HG02642 (cell line): ENCODE results near the gene TIMM22.
"Not testable (repeated sequence)": the region's sequence is repeated elsewhere in the genome, so short reads cannot be mapped to it uniquely, and the experiment has no call there.

Experiments
- ATAC-seq: cut with Tn5 transposase; IDR thresholded peaks from one replicate; pipeline ENCODE4 v1.9.1; 2021; ENCODE audit warnings: mild to moderate bottlenecking; ENCODE audit not compliant: unreplicated experiment, poor library complexity

TIMM22 gene

GRCh38 chr17:996554-997344, at the start of gene TIMM22:
TSS of gene TIMM22 (plus strand) at chr17:997129. CDS start at chr17:997143, 14 bp downstream.
- peak; percentile 89 for ATAC-seq

DNA sequence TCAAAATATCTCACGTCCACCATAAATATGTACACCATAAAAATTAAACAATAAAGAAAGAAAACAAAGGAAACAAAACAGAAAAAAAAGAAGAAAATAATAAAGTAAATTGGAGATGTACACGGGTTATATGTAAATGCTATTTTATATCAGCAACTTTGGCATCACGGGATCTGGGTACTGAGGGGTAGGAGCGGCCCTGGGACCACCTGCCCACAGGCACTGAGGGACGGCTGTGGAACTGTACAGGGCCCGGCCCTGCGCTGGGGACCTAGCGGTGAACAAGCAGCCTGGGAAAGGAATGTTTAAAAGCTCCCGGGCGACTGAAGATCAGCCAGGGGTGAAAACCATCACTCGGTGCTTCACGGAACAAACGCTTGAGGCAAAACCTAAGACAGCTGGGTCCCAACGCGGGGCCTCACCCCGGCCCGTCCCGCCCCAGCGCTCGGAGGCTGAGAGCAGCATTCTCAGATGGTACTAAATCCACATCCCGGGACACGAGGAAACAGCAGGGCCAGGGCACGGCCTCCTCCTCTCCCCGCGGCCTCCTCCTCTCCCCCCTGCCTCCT, 48.6 kb upstream of the TIMM22 start:
- ATAC-seq = no peak

- ATAC-seq = no peak
Observed at GRCh38 chr17:949623-950303, 47.2 kb upstream of the TIMM22 start.

DNA sequence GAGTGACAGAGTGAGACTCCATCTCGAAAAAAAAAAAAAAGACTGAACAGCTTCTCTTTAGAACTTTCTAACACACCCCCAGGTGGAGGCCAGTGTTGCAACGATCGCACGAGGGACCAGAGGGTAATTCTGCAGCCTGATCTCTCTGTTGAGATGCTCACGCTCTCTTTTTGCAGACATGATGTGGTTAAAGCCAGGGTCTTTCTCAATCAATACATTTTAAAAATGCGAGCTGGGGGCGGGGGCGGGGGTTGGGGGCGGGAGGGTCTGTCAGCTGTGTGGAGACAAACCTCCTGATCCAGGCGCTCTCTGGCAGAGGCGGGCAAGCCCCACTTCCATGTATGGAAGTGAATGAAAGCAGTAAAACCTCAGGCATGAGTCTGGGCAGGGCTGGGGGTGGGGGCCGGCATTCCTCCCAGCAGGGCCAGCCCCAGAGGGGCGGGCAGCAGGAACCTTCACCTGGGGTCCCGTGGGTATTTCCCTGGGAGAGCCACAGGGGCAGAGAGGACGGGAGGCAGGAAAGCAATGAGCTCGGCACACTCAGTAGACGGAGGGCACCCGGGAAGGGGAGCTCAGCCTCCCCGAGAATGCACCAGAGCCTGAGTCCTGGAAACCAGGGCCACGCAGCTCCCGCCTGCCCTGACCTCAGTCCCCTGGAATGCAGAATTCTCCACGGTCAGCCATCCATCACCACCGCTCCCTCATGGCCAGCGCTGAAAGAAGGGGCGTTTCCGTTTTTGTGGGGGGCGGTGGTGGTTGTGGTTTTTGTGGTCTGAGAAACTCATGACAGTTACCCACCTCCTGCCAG, 45.4 kb upstream of the TIMM22 start:
- no peak for ATAC-seq

- not testable (repeated sequence) for ATAC-seq
Observed at GRCh38 chr17:952592-952991, 44.3 kb upstream of the TIMM22 start.

- no peak for ATAC-seq
Observed at GRCh38 chr17:953767-954166, 43.2 kb upstream of the TIMM22 start.

- no peak for ATAC-seq
Observed at GRCh38 chr17:954431-955164, 42.3 kb upstream of the TIMM22 start.

- ATAC-seq = no peak
Observed at GRCh38 chr17:956905-957304, 40.0 kb upstream of the TIMM22 start.

DNA sequence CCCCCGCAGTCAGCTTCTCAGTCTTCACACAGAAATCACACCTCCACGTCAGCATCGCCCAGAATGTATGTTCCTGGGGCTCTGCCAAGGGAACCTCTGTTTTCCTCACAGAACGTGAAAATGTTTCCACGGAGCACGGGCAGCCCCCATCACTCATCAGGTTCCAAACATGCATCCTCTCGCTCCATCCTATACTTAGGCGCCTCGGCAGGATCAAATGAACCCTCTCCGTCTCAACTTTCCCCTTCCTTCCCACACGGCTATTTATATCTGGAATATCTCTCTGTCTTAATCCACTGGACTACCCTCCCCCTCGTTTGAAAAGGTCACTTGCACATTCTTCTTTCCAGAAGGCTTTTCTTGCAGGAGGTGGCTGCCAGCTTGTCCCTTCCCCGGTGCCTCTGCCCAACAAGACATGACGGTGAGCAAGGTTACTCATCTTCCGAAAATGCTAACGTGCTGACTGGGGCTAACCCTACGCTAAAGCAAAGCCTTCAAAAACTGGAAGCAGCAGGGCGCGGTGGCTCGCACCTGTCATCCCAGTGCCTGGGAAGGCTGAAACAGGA, 39.0 kb upstream of the TIMM22 start:
- no peak for ATAC-seq

GRCh38 chr17:958712-959451, 38.0 kb upstream of the TIMM22 start:
- ATAC-seq = no peak

- no peak for ATAC-seq
Observed at GRCh38 chr17:962166-962565, 34.8 kb upstream of the TIMM22 start.

GRCh38 chr17:962670-963069, 34.3 kb upstream of the TIMM22 start:
- no peak for ATAC-seq

- no peak for ATAC-seq
Observed at GRCh38 chr17:964876-965275, 32.1 kb upstream of the TIMM22 start.

DNA sequence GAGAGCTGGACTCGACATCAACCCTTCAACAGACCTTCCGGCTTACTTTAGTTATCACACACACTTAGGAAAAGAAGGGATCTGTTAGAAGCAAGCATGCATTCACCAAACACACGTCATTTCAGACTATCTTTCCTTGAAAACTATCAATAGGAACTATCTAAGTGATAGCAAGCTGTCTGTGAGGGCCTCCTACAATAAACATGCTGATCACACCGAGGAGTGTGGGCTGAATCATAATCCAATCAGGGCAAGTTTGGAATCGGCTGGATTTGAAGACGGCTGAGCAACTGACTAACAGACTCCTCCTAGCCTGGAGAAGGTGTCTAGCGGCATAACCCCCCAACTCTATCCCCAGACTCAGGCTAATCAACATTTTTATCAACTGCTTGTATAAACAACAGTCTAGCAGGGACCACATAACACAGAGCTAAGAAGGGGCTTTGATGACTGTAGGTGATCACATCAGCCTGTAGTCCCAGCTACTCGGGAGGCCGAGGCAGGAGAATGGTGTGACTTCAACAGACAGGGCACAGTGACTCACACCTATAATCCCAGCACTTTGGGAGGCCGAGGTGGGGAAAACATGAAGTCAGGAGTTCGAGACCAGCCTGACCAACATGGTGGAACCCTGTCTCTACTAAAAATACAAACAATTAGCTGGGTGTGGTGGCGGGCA, 31.5 kb upstream of the TIMM22 start:
- no peak for ATAC-seq

DNA sequence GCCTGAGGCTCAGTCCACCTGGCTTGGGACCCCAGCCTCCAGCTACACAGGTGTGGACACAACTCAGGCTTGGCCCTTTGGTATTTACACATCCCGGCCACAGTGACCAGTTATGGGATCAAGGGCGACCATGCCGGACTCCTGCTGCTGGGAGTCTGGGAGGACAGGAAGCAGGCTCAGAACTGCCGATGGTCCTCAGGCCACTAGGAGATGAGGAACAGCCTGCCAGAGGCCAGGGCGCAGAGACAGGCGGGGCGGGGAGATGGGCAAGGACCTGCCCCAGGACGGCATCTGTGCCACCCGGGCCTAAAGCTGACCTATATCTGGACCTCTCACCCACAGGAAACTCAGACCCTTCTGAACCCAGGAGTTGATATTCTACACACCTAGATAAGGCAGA, 29.8 kb upstream of the TIMM22 start:
- no peak for ATAC-seq

DNA sequence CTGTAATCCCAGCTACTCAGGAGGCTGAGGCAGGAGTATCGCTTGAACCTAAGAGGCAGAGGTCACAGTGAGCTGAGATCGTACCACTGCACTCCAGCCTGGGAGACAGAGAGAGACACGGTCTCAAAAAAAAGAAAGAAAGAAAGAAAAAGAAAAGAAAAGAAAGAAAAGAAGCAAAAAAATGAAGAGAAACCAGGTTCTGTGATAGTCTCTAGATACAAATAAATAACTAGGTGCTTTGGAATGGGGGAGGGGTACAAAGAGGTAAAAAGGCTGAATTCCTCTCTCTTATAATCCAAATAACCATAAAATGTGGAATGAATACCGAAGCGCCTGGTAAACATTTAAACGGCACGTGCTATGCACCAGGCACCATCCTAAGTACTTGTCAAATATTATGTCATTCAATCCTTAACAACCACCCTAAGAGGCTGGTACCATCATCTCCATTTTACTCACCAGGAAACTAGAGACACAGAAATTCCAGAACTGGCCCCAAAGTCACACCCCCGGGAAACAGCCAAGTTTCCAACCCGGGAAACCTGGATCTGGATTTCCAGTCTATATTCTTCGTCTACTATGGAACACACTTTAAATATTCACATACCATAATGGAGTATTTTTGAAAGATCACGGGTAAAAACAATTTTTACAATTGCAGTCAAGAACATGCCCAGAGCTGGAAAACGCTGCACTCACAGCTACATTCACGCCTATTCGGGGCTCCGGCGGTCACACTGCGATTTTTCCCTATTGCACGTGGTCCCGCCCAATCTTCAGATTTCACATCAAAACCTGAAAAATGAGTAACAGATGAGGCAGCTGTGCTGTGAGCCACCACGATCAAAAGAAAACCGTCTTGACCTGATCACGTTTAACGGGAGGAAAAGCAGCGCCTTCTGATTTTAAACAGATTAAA, 27.9 kb upstream of the TIMM22 start:
- no peak for ATAC-seq

DNA sequence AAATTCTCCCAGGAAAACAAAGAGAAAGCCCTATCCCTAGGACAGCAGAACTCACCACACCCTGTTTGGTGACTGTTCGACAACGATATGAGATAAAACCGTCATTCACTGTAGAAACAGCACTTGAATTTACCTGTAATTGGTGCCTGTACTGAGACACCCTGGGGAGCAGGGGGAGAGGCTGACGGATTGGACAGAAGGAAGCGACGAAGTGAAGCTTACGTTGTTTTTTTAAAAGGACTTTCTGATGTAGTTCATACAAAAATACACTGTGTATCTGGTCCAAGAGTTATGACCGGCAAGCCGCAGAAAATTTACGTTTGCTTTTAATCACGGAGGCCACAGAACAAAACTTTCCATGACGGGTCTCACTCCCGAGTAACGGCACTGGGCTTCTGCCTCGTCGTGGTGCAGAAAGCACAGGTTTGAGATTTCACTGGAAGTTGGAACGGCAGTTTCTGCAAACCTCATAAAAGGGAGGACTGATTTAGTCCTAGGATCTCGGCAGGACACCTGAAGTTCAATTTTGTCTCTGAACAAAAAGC, 27.0 kb upstream of the TIMM22 start:
- ATAC-seq = no peak
